Activated naive CD8-positive, alpha-beta T cell treated with anti-CD3 and anti-CD28 coated beads, Interleukin-2, amount 50 U/mL, for 16 hours (primary cell): ENCODE data around the gene ZNF891.

Experiments used
- DNase-seq: peaks from one replicate; pipeline ENCODE4 v3.0.0-alpha.2; 2020; ENCODE audit warnings: low read depth, low spot score

ZNF891 gene

GRCh38 chr12:133061954-133062353, 68.1 kb downstream of the ZNF891 start:
- DNase-seq = no peak

DNA sequence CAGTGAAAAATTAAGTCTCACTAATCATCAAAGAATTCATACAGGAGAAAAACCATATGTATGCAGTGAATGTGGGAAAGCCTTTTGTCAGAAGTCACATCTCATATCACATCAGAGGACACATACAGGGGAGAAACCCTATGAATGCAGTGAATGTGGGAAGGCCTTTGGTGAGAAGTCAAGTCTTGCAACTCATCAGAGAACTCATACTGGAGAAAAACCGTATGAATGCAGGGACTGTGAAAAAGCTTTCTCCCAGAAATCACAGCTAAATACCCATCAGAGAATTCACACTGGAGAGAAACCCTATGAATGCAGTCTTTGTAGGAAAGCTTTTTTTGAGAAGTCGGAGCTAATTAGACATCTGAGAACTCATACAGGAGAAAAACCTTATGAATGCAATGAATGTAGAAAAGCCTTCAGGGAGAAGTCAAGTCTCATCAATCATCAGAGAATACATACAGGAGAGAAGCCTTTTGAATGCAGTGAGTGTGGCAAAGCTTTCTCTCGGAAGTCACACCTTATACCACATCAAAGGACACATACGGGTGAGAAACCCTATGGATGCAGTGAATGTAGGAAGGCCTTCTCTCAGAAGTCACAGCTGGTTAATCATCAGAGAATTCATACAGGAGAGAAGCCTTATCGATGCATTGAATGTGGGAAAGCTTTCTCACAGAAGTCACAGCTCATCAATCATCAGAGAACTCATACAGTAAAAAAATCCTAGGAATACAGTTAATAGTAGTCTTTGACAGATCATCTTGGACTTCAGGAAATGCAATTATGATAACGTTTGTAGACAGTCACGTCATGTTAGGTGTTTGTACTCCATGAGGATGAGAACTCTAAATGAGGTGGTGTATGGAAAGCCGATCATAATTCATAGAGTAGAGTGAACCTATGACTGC, 71.6 kb downstream of the ZNF891 start:
- DNase-seq = no peak

GRCh38 chr12:133057446-133057845, 72.6 kb downstream of the ZNF891 start:
- DNase-seq = no peak
